Measurements from ENCODE around the gene IGSF9B.

- no peak for TF ChIP-seq EZH2 (IDR thresholded peaks at IDR 0.05; ENCODE audit: insufficient read depth, poor library complexity, severe bottlenecking)
- no peak for TF ChIP-seq EZH2phosphoT487 (IDR thresholded peaks at IDR 0.05; ENCODE audit: insufficient read depth, low read depth)
These were observed 53.7 kb downstream of the IGSF9B start for GRCh38 chr11:133903056-133903455.
